GM12864 (cell line): Measurements from ENCODE around the gene HMG20A.

ENCODE experiments used
- DNase-seq: peaks from one replicate; pipeline ENCODE4 v3.0.0-alpha.2; 2011; ENCODE audit warnings: low read depth
- H3K4me3 ChIP-seq: 2 replicates; pipeline ENCODE4 v1.5.1; 2011; ENCODE audit warnings: mild to moderate bottlenecking, low read depth, low read length, control low read depth
- CTCF ChIP-seq: IDR thresholded peaks from 2 replicates; pipeline ENCODE4 v1.5.1; 2011; ENCODE audit warnings: low read depth, mild to moderate bottlenecking, moderate library complexity, low read length, control low read depth, inconsistent platforms; ENCODE audit errors: missing control alignments

HMG20A gene

GRCh38 chr15:77525400-77525811, 104.7 kb downstream of the HMG20A start:
- H3K4me3 ChIP-seq, result no peak overlapping the region
- no peak for DNase-seq
- no peak for TF ChIP-seq CTCF

GRCh38 chr15:77525907-77526594, 105.4 kb downstream of the HMG20A start:
- H3K4me3 ChIP-seq, result no peak overlapping the region
- no peak for DNase-seq
- TF ChIP-seq CTCF, result no peak

GRCh38 chr15:77526595-77527163, 106.0 kb downstream of the HMG20A start:
- DNase-seq, result no peak
- no peak overlapping the region for H3K4me3 ChIP-seq
- no peak for TF ChIP-seq CTCF

GRCh38 chr15:77527164-77527778, 106.6 kb downstream of the HMG20A start:
- no peak for TF ChIP-seq CTCF
- no peak for DNase-seq
- no peak overlapping the region for H3K4me3 ChIP-seq

- no peak for DNase-seq
- no peak for TF ChIP-seq CTCF
- H3K4me3 ChIP-seq, result no peak overlapping the region
Observed at GRCh38 chr15:77527831-77528231, 107.1 kb downstream of the HMG20A start.

GRCh38 chr15:77528290-77528967, 107.7 kb downstream of the HMG20A start:
- DNase-seq, result no peak
- H3K4me3 ChIP-seq, result no peak overlapping the region
- no peak for TF ChIP-seq CTCF
